Measurements from ENCODE around the gene DTWD2. TPM values are rescaled to one million over a fixed set of nuclear protein-coding genes. Genes with fewer than 3 reads are reported as not detected.

DTWD2 gene
- total RNA-seq, 3 donors from 2014 or later: 6.4 to 23.1 (median 14.1) TPM

- H3K27ac ChIP-seq: no peak overlapping the region
- no peaks in the 10 kb centered on the region for H3K27me3 ChIP-seq
- no peak overlapping the region for H3K4me3 ChIP-seq
- TF ChIP-seq CTCF (IDR thresholded peaks at IDR 0.05) (peak in 1 of 3 donors; percentile 30), POLR2AphosphoS5 (IDR thresholded peaks at IDR 0.05) (no peak)
- H3K4me1 ChIP-seq: no peaks in the 10 kb centered on the region
- intact Hi-C loops (cut with DNase I; ENCODE audit: low total_unique reads): no loop called here
- H3K9me3 ChIP-seq: no peaks in the 10 kb centered on the region
- H3K36me3 ChIP-seq: no peaks in the 10 kb centered on the region
- DNase-seq (ENCODE audit: low spot score in 2 of 2): no peak
Observed at GRCh38 chr5:119022017-119022745, 33.8 kb upstream of the DTWD2 start.

- Histone ChIP-seq H3K9me3 (no peaks in the 10 kb centered on the region), H3K4me1 (no peaks in the 10 kb centered on the region), H3K27me3 (no peaks in the 10 kb centered on the region), H3K36me3 (no peaks in the 10 kb centered on the region), H3K27ac (no peak overlapping the region), H3K4me3 (no peak overlapping the region)
- TF ChIP-seq POLR2AphosphoS5 (IDR thresholded peaks at IDR 0.05) (no peak), POLR2A (IDR thresholded peaks at IDR 0.05) (no peak), CTCF (IDR thresholded peaks at IDR 0.05) (no peak)
- intact Hi-C loops (cut with DNase I; ENCODE audit: low total_unique reads): no loop called here
- DNase-seq (ENCODE audit: low spot score in 2 of 2): no peak
Observed at GRCh38 chr5:119021149-119021732, 32.9 kb upstream of the DTWD2 start.

- Histone ChIP-seq H3K4me1 (no peaks in the 10 kb centered on the region), H3K27ac (no peak overlapping the region), H3K36me3 (no peaks in the 10 kb centered on the region), H3K9me3 (no peaks in the 10 kb centered on the region), H3K27me3 (no peaks in the 10 kb centered on the region), H3K4me3 (no peak overlapping the region)
- TF ChIP-seq CTCF (IDR thresholded peaks at IDR 0.05) (no peak), POLR2A (IDR thresholded peaks at IDR 0.05) (no peak), POLR2AphosphoS5 (IDR thresholded peaks at IDR 0.05) (no peak)
- DNase-seq (ENCODE audit: low spot score in 2 of 2): no peak
- intact Hi-C loops (cut with DNase I; ENCODE audit: low total_unique reads): no loop called here
Observed at GRCh38 chr5:119019949-119020348, 31.6 kb upstream of the DTWD2 start.

GRCh38 chr5:119019501-119019900 is 31.2 kb upstream of the DTWD2 start:
- no peak for TF ChIP-seq CTCF (IDR thresholded peaks at IDR 0.05)
- no peak for TF ChIP-seq POLR2A (IDR thresholded peaks at IDR 0.05)
- no peak for TF ChIP-seq POLR2AphosphoS5 (IDR thresholded peaks at IDR 0.05)

GRCh38 chr5:119017994-119018393 is 29.6 kb upstream of the DTWD2 start:
- Histone ChIP-seq H3K27me3 (no peaks in the 10 kb centered on the region), H3K36me3 (no peaks in the 10 kb centered on the region), H3K27ac (no peak overlapping the region), H3K9me3 (no peaks in the 10 kb centered on the region), H3K4me1 (no peaks in the 10 kb centered on the region), H3K4me3 (no peak overlapping the region)
- DNase-seq (ENCODE audit: low spot score in 2 of 2): no peak
- intact Hi-C loops (cut with DNase I; ENCODE audit: low total_unique reads): no loop called here
- no peak for TF ChIP-seq POLR2A (IDR thresholded peaks at IDR 0.05)

More at GRCh38 chr5:119019501-119019900, 31.2 kb upstream of the DTWD2 start:
- Histone ChIP-seq H3K36me3 (no peaks in the 10 kb centered on the region), H3K9me3 (no peaks in the 10 kb centered on the region), H3K4me3 (no peak overlapping the region), H3K27me3 (no peaks in the 10 kb centered on the region), H3K27ac (no peak overlapping the region), H3K4me1 (no peaks in the 10 kb centered on the region)
- DNase-seq (ENCODE audit: low spot score in 2 of 2): no peak
- intact Hi-C loops (cut with DNase I; ENCODE audit: low total_unique reads): no loop called here
